GM04503 (cell line): ENCODE results near the gene PPIP5K2.
"Not testable (repeated sequence)": the region's sequence is repeated elsewhere in the genome, so short reads cannot be mapped to it uniquely, and the experiment has no call there.

ENCODE experiments used
- DNase-seq: peaks from one replicate; pipeline ENCODE4 v3.0.0-alpha.2; 2012; ENCODE audit warnings: low read depth

Gene PPIP5K2

GRCh38 chr5:103208460-103208859 is 88.4 kb downstream of the PPIP5K2 start:
- DNase-seq, result no peak

GRCh38 chr5:103209065-103209464 is 89.0 kb downstream of the PPIP5K2 start:
- no peak for DNase-seq

DNA sequence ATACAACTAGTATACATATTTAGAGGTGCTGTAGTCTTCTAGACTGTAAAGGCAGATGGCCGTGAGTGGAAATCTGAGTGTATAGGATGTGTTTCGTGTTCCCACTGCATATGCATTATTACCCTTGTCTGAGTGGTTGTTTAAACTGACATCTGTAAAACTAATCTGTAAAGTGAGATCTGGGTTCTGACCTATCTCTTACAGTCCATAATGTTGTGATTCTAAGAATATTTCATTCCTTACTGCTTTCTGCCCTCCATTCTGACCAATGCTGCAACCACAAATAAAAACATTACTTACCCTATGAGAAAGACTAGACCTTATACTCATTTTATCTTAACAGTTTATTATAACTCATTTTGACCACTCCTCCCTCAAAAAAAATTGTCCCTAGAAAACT is 90.9 kb downstream of the PPIP5K2 start:
- no peak for DNase-seq

- no peak for DNase-seq
These were observed 91.8 kb downstream of the PPIP5K2 start for GRCh38 chr5:103211576-103212561.

- no peak for DNase-seq
These were observed 96.0 kb downstream of the PPIP5K2 start for GRCh38 chr5:103216137-103216536.

- DNase-seq, result no peak
These were observed 96.6 kb downstream of the PPIP5K2 start for GRCh38 chr5:103216697-103217096.

GRCh38 chr5:103217101-103217500 is 97.0 kb downstream of the PPIP5K2 start:
- DNase-seq, result no peak

DNA sequence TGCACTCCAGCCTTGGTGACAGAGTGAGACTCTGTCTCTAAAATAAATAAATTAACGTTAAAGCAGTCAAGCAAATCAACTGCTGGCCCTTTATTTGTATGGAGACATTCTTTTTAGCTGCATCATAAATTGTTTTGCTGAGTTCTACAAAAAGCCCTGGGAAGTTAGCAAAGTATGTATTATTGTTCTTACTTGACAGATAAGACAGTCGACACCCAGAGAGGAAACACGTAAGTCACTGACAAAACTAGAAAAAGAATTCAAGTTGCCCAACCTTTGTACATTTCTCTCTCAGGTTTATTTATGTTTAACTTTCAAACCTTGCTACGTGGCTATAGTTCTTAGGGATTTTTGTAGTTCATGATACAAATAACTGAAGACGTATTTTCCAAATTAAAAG is 98.1 kb downstream of the PPIP5K2 start:
- DNase-seq, result no peak

DNA sequence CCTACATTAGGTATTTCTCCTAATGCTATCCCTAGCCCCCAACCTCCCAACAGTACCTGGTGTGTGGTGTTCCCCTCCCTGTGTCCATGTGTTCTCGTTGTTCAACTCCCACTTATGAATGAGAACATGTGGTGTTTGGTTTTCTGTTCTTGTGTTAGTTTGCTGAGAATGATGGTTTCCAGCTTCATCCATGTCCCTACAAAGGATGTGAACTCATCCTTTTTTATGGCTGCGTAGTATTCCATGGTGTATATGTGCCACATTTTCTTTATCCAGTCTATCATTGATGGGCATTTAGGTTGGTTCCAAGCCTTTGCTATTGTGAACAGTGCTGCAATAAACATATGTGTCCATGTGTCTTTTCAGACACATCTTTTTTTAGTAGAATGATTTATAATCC is 99.0 kb downstream of the PPIP5K2 start:
- DNase-seq, result not testable (repeated sequence)

GRCh38 chr5:103223031-103223955 is 103.2 kb downstream of the PPIP5K2 start:
- no peak for DNase-seq

DNA sequence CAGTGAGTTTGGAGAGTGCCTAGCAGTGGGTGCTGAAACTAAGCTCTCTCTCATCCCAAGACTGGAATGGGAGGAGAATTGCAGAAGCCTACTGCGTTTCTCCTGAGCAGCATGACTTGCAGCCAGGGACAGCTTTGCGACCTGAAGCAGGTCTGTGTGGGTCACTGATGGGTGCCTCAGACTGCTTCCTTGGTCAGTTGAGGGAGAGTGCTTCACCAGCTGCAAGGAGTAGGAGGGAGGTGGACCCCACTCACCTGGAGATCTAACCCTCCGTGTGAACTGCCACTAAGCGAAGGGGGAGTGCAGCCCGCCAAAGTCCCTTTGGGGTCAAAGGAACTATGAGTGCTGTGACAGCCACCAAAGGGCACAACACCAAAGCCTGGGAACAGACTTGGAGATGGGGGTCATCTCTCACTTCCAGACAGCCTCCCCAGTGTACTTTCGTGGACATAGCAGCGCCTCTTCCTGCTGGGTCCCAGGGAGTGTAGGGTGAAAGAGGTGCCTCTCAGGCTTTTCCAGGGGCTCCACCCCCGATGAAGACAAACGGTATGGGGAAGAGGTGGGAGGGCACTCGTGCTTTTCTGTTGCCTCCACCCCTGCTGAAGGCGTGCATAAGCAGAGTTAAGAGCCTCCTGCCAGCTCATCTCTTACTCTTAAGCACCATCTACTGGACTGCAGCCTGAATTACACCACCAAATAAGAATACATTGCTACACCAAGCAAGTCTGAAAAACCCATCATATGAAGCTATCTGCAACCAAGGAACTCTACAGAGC is 104.2 kb downstream of the PPIP5K2 start:
- no peak for DNase-seq

- DNase-seq, result no peak
These were observed 104.8 kb downstream of the PPIP5K2 start for GRCh38 chr5:103224894-103225246.

DNA sequence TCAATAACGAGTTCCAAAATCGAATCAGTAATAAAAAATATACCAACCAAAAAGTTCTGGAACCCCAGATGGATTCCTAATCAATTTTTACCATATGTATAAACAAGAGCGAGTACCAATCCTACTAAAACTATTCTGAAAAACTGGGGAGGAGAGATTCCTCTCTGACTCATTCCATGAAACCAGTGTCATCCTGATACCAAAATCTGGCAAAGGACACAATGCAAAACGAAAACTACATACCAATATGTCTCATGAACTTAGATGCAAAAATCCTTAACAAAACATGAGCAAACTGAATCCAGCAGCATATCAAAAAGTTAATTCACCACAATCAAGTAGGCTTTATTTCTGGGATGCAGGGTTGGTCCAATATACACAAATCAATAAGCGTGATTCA is 108.0 kb downstream of the PPIP5K2 start:
- DNase-seq, result no peak

DNA sequence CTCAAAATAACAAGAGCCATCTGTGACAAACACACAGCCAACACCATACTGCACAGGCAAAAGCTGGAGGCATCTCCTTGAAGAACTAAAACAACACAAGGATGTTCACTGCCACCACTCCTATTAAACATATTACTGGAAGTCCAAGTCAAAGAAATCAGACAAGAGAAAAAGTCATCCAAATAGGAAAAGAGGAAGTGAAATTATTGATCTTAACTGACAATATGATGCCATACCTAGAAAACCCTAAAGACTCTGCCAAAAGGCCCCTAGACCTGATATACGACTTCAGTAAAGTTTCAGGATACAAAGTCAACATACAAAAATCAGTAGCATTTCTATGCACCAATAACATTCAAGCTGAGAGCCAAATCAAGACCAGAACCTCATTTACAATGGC is 108.5 kb downstream of the PPIP5K2 start:
- no peak for DNase-seq

- DNase-seq, result no peak
These were observed 112.4 kb downstream of the PPIP5K2 start for GRCh38 chr5:103232393-103232999.

- DNase-seq, result no peak
These were observed 114.3 kb downstream of the PPIP5K2 start for GRCh38 chr5:103234239-103234975.

DNA sequence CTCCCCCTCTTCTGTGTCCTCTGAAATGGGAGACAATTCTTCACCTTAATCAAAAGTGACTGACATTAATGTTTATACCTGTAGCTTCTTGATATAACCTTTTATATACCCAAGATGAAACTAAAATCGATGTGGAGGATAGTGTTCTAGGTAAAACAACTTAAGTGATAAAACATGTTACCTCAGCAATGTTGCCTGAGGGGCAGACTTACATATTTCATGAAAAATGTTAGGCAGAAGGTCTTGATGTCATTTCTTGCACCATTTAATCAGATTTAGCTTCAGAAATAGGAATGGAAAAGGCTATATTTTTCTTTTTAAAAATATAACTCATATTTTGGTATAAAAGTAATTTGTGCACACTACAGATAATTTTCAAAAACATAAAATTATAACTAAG is 115.8 kb downstream of the PPIP5K2 start:
- no peak for DNase-seq

DNA sequence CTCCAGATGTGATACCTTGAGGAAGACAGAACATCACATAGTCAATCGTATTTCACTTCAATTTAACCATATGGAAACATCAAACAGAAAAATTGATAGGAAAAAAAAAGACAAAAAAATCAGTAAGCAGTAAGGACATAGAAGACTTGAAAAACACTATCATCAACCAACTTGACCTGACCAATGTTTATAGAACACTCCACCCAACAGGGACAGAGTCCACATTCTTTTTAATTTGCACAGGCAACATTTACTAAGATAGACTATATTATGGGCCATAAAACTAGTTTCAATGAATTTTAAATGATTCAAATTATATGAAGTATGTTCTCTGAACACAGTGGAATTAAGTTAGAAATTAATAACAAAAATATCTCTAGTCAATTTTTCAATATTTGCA is 117.7 kb downstream of the PPIP5K2 start:
- no peak for DNase-seq

GRCh38 chr5:103243665-103244064 is 123.6 kb downstream of the PPIP5K2 start:
- no peak for DNase-seq

GRCh38 chr5:103244398-103244797 is 124.3 kb downstream of the PPIP5K2 start:
- no peak for DNase-seq

DNA sequence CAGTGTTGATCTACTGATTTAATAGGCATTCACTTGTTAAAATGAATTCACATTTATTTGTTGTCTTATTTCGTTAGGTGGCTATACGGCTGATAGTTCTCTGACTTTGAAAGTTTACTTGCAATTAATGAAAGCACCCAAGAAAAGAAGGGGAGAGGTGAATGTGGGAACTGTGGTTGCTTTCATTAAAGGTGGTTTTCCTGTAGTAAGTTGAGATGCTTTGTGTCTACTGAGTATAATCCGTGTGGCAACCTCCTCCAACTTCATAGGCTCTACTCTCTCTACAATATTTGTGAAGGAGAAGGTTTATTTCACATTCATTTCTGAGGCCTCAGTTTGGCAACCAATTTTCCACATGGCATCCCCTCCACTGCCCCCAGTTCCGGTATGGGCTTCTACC is 125.7 kb downstream of the PPIP5K2 start:
- DNase-seq, result no peak
